PC-9 (cell line): ENCODE measurements around the gene INTS11.

Experiments used
- CTCF ChIP-seq: fragments of 200-600 bp; sonication (generic); conservative IDR thresholded peaks from 2 replicates; pipeline ENCODE4 v1.6.1; 2017; ENCODE audit warnings: mixed run types, antibody characterized with exemption, mild to moderate bottlenecking, moderate library complexity
- EZH2 ChIP-seq: fragments of 200-600 bp; sonication (generic); IDR thresholded peaks from 2 replicates; pipeline ENCODE4 v1.8.0; 2017; ENCODE audit warnings: antibody characterized with exemption, low read depth

- TF ChIP-seq CTCF (no peak), EZH2 (no peak)
These were observed 24.2 kb upstream of the INTS11 start for GRCh38 chr1:1348420-1349255.
